ENCODE data around the gene CFAP410.
"Not testable (repeated sequence)": the region's sequence is repeated elsewhere in the genome, so short reads cannot be mapped to it uniquely, and the experiment has no call there.

The CFAP410 gene

GRCh38 chr21:44350773-44351481, 11.7 kb upstream of the CFAP410 start:
- Histone ChIP-seq H3K4me3 (no peak overlapping the region), H3K27me3 (ENCODE audit: low read depth) (peaks cover 10% of the 10 kb centered on the region; the same call in 1 of the 2 replicates), H3K4me1 (no peaks in the 10 kb centered on the region), H3K9me3 (no peaks in the 10 kb centered on the region), H3K36me3 (replicated peaks) (no peaks in the 10 kb centered on the region)
- no peak for DNase-seq (ENCODE audit: low spot score in 2 of 2)
- in situ Hi-C loops (cut with MboI; ENCODE audit: low sequenced_read_pairs): loop anchor here (10.0 kb wide), 1 partner anchor 374 kb away; no protein-coding TSS in a partner anchor

GRCh38 chr21:44349847-44350772, 10.9 kb upstream of the CFAP410 start:
- H3K27me3 ChIP-seq (ENCODE audit: low read depth): peaks cover 10% of the 10 kb centered on the region; the same call in 1 of the 2 replicates

DNA sequence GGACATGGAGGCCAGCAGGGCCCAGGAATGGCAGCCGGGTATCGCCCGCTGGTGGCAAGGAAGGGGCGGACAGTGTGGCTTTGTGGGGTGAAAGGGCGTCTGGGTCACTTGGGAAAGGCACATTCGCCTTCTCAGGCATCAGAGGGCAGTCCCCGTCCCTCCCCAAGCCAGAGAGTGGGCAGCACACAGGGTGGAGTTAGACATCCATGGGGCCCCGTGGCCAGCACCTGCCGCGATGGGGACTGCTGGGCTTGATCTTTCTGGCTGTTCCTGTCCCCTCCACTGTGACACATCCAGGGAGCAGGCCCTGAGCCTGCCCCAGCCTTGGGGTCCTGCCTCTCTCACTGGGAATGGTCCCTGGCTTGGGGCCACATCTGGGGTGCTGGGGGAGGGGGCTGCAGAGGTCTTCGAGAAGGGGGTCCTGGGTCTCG, 10.2 kb upstream of the CFAP410 start:
- in situ Hi-C loops (cut with MboI; ENCODE audit: low sequenced_read_pairs): loop anchor here (10.0 to 25.0 kb wide), 2 partner anchors 115 to 1288 kb away; partner anchors contain the start of gene PCBP3
- H3K4me1 ChIP-seq: no peaks in the 10 kb centered on the region
- no peak overlapping the region for H3K4me3 ChIP-seq
- no peaks in the 10 kb centered on the region for H3K9me3 ChIP-seq
- no peak for DNase-seq (ENCODE audit: low spot score in 2 of 2)
- peaks cover 10% of the 10 kb centered on the region; the same call in 1 of the 2 replicates for H3K27me3 ChIP-seq (ENCODE audit: low read depth)
- H3K36me3 ChIP-seq (replicated peaks): no peaks in the 10 kb centered on the region

More at GRCh38 chr21:44349847-44350772, 10.9 kb upstream of the CFAP410 start:
- no peak overlapping the region for H3K4me3 ChIP-seq
- H3K4me1 ChIP-seq: no peaks in the 10 kb centered on the region
- no peak for DNase-seq (ENCODE audit: low spot score in 2 of 2)
- no peaks in the 10 kb centered on the region for H3K9me3 ChIP-seq
- H3K36me3 ChIP-seq (replicated peaks): no peaks in the 10 kb centered on the region
- in situ Hi-C loops (cut with MboI; ENCODE audit: low sequenced_read_pairs): loop anchor here (10.0 to 25.0 kb wide), 3 partner anchors 115 to 1287 kb away; partner anchors contain the start of gene PCBP3

- in situ Hi-C loops (cut with MboI; ENCODE audit: low sequenced_read_pairs): loop anchor here (10.0 to 25.0 kb wide), 2 partner anchors 116 to 1288 kb away; partner anchors contain the start of gene PCBP3
- Histone ChIP-seq H3K36me3 (replicated peaks) (no peaks in the 10 kb centered on the region), H3K27me3 (ENCODE audit: low read depth) (peaks cover 8% of the 10 kb centered on the region; the same call in 1 of the 2 replicates)
Observed at GRCh38 chr21:44348861-44349260, 9.7 kb upstream of the CFAP410 start.

GRCh38 chr21:44347911-44348451, 8.8 kb upstream of the CFAP410 start:
- Histone ChIP-seq H3K9me3 (no peaks in the 10 kb centered on the region; the same call in 1 of the 2 replicates), H3K36me3 (replicated peaks) (no peaks in the 10 kb centered on the region), H3K4me3 (no peak overlapping the region), H3K27me3 (ENCODE audit: low read depth) (peaks cover under 1% of the 10 kb centered on the region; the same call in 1 of the 2 replicates), H3K4me1 (no peaks in the 10 kb centered on the region)
- DNase-seq (ENCODE audit: low spot score in 2 of 2): no peak
- in situ Hi-C loops (cut with MboI; ENCODE audit: low sequenced_read_pairs): loop anchor here (10.0 to 25.0 kb wide), 2 partner anchors 117 to 1289 kb away; partner anchors contain the start of gene PCBP3

More at GRCh38 chr21:44348861-44349260, 9.7 kb upstream of the CFAP410 start:
- Histone ChIP-seq H3K9me3 (no peaks in the 10 kb centered on the region), H3K4me3 (no peak overlapping the region), H3K4me1 (no peaks in the 10 kb centered on the region)
- DNase-seq (ENCODE audit: low spot score in 2 of 2): no peak

GRCh38 chr21:44345495-44345894, 6.3 kb upstream of the CFAP410 start:
- Histone ChIP-seq H3K36me3 (replicated peaks) (no peaks in the 10 kb centered on the region), H3K4me1 (no peaks in the 10 kb centered on the region), H3K4me3 (no peak overlapping the region), H3K27me3 (ENCODE audit: low read depth) (no peaks in the 10 kb centered on the region), H3K9me3 (no peaks in the 10 kb centered on the region; the same call in 1 of the 2 replicates)
- in situ Hi-C loops (cut with MboI; ENCODE audit: low sequenced_read_pairs): loop anchor here (10.0 to 25.0 kb wide), 2 partner anchors 119 to 1292 kb away; partner anchors contain the start of gene PCBP3
- no peak for DNase-seq (ENCODE audit: low spot score in 2 of 2)

GRCh38 chr21:44344541-44345183, 5.5 kb upstream of the CFAP410 start:
- H3K9me3 ChIP-seq: no peaks in the 10 kb centered on the region; the same call in 1 of the 2 replicates
- no peak for DNase-seq (ENCODE audit: low spot score in 2 of 2)
- H3K4me1 ChIP-seq: peaks cover 3% of the 10 kb centered on the region
- no peak overlapping the region for H3K4me3 ChIP-seq
- no peaks in the 10 kb centered on the region for H3K36me3 ChIP-seq (replicated peaks)
- H3K27me3 ChIP-seq (ENCODE audit: low read depth): no peaks in the 10 kb centered on the region
- in situ Hi-C loops (cut with MboI; ENCODE audit: low sequenced_read_pairs): loop anchor here (10.0 to 25.0 kb wide), 2 partner anchors 120 to 1293 kb away; partner anchors contain the start of gene PCBP3

- DNase-seq (ENCODE audit: low spot score in 2 of 2); H3K9me3 ChIP-seq; H3K4me1 ChIP-seq; H3K4me3 ChIP-seq; H3K27me3 ChIP-seq (ENCODE audit: low read depth); H3K36me3 ChIP-seq (replicated peaks): not testable (repeated sequence)
- in situ Hi-C loops (cut with MboI; ENCODE audit: low sequenced_read_pairs): loop anchor here (10.0 to 25.0 kb wide), 2 partner anchors 122 to 1294 kb away; partner anchors contain the start of gene PCBP3
Observed at GRCh38 chr21:44342981-44343380, 3.8 kb upstream of the CFAP410 start.

DNA sequence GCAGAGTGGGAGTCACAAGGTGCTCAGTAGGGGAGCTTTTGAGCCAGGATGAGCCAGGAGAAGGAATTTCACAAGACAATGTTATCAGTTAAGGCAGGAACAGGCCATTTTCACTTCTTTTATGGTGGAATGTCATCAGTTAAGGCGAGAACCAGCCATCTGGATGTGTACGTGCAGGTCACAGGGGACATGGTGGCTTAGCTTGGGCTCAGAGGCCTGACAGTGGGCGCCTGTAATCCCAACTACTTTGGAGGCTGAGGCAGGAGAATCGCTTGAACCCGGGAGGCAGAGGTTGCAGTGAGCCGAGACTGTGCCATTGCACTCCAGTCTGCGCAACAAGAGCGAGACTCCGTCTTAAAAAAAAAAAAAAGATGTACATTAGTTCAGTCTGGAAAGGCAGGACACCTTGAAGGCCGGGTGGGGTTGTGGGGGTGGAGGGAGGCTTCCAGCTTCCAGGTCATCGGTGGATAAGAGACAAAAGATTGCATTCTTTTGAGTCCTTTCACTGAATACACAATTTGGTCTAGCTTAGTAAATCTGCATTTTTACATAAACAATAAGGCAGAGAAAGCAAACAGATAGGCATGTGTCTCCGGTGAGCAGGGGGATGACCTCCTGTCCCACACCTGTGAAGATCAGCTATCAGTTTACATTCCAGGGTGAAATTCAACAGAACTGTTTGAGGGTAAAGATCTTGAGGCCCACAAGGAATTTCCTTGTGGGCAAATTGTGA, 2.7 kb upstream of the CFAP410 start:
- not testable (repeated sequence) for H3K27me3 ChIP-seq (ENCODE audit: low read depth); H3K4me1 ChIP-seq; DNase-seq (ENCODE audit: low spot score in 2 of 2); H3K9me3 ChIP-seq; H3K36me3 ChIP-seq (replicated peaks); H3K4me3 ChIP-seq
- in situ Hi-C loops (cut with MboI; ENCODE audit: low sequenced_read_pairs): loop anchor here (10.0 to 25.0 kb wide), 2 partner anchors 123 to 1295 kb away; partner anchors contain the start of gene PCBP3

GRCh38 chr21:44337941-44338895, 972 bp downstream of the CFAP410 start:
- DNase-seq (ENCODE audit: low spot score in 2 of 2): peak; percentile 34 to 61
- no peaks in the 10 kb centered on the region; the same call in 1 of the 2 replicates for H3K9me3 ChIP-seq
- peak overlapping the region; percentile 29 for H3K4me3 ChIP-seq
- H3K4me1 ChIP-seq: peaks cover 3% of the 10 kb centered on the region
- no peaks in the 10 kb centered on the region for H3K36me3 ChIP-seq (replicated peaks)
- in situ Hi-C loops (cut with MboI; ENCODE audit: low sequenced_read_pairs): loop anchor here (25.0 kb wide), 1 partner anchor 1299 kb away; the partner anchor contains the start of gene PCBP3
- no peaks in the 10 kb centered on the region for H3K27me3 ChIP-seq (ENCODE audit: low read depth)

- peaks cover 3% of the 10 kb centered on the region for H3K4me1 ChIP-seq
- in situ Hi-C loops (cut with MboI; ENCODE audit: low sequenced_read_pairs): loop anchor here (25.0 kb wide), 1 partner anchor 1300 kb away; the partner anchor contains the start of gene PCBP3
Observed at GRCh38 chr21:44337449-44337848, 1.7 kb downstream of the CFAP410 start.

More at GRCh38 chr21:44337449-44337848, 1.7 kb downstream of the CFAP410 start:
- DNase-seq (ENCODE audit: low spot score in 2 of 2): no peak
- no peaks in the 10 kb centered on the region for H3K36me3 ChIP-seq (replicated peaks)
- no peaks in the 10 kb centered on the region for H3K9me3 ChIP-seq
- no peaks in the 10 kb centered on the region for H3K27me3 ChIP-seq (ENCODE audit: low read depth)
- no peak overlapping the region for H3K4me3 ChIP-seq

All from HAP-1 (cell line).